CD4-positive, alpha-beta T cell treated with Interleukin-6 for 4 hours (primary cell): Measurements from ENCODE around the gene ATP10A.
A peak's percentile ranks its signal among the peaks of the same experiment; 100 is the strongest.

ENCODE experiments used
- DNase-seq: peaks from one replicate; pipeline ENCODE4 v3.0.0-alpha.2; 2020; ENCODE audit warnings: mixed read lengths

ATP10A gene, protein sequence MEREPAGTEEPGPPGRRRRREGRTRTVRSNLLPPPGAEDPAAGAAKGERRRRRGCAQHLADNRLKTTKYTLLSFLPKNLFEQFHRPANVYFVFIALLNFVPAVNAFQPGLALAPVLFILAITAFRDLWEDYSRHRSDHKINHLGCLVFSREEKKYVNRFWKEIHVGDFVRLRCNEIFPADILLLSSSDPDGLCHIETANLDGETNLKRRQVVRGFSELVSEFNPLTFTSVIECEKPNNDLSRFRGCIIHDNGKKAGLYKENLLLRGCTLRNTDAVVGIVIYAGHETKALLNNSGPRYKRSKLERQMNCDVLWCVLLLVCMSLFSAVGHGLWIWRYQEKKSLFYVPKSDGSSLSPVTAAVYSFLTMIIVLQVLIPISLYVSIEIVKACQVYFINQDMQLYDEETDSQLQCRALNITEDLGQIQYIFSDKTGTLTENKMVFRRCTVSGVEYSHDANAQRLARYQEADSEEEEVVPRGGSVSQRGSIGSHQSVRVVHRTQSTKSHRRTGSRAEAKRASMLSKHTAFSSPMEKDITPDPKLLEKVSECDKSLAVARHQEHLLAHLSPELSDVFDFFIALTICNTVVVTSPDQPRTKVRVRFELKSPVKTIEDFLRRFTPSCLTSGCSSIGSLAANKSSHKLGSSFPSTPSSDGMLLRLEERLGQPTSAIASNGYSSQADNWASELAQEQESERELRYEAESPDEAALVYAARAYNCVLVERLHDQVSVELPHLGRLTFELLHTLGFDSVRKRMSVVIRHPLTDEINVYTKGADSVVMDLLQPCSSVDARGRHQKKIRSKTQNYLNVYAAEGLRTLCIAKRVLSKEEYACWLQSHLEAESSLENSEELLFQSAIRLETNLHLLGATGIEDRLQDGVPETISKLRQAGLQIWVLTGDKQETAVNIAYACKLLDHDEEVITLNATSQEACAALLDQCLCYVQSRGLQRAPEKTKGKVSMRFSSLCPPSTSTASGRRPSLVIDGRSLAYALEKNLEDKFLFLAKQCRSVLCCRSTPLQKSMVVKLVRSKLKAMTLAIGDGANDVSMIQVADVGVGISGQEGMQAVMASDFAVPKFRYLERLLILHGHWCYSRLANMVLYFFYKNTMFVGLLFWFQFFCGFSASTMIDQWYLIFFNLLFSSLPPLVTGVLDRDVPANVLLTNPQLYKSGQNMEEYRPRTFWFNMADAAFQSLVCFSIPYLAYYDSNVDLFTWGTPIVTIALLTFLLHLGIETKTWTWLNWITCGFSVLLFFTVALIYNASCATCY (N-terminal part only)

DNA sequence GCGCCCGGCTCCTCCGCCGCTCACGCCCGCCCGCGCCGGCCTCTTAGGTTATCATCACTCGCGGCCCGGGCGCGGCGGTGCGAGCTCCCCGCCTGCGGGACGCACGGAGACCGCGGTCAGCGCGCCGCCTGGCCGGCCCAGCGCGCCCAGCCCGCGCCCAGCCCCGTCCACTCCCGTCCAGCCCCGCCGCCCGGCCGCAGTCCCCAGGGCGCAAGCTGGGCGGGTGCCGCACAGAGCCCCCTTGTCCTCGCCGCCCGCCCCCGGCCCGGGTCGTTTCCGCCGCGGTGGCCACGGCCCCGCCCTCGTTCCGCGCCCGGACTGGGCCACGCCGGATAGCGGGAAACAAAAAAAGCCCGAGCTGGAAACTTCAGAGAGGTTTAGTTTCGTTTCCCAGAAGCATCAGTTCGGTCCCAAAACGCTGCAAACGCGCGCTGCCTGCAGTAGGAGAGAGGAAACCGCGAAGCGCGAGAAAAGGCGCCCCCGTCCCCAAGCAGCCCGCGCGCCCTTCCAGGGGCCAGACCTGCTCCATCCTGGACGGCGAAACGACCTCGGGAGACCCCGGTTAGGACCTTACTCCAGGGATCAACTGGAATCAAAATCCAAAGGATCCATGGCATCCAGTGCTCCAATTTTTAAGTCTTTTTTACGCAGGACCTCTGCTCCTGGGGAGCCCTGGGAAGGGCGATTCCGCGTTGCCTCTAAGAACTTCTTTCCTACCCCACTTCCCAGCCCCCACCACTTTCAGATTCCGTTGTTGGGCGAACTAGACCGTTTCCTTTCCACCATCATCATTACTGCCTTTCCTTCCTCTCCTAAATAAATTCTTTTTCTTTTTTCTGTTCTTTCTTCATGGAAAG, at the start of gene ATP10A:
ATP10A (minus strand) TSS at position 217 of the 857 bp plus-strand sequence. CDS start 231 bp downstream, outside the sequence.
- DNase-seq = peak; percentile 66

DNA sequence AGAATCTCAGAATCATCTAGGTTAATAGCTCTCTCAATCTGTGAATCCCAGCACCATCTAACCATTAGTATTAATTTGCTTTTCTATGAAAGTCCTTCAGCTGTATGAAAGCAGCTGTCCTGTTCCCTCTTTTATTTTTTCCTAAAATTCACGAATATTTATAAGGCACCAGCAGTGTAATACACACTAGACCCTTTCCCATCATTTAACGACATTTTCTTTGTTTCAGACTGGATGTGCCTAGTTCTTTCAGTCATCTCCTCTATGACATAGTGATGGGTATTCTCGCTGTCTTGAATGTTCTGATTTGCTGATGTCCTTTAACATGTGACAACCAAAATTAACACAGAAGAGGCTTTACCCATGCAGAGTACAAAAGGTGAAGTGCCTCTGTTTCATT, 48.9 kb upstream of the ATP10A start:
- DNase-seq = no peak

DNA sequence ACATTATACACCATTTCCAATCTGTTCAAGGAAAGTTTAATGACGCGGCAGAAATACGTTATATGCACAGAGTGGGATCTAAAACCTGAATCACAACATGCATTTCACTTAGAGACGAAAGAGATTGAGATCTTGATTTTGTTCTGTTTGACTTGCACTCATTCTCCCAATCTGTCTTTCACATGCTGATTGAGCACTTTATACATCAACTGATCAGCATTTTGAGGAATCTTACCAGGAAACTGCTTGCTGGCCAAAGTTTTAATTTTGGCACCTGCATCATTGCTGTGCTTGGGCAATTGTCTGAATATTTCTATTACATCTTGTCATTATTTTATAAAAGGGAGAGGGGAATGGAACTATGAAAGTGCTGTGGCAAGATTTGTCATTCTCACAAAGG, 47.7 kb upstream of the ATP10A start:
- no peak for DNase-seq

DNA sequence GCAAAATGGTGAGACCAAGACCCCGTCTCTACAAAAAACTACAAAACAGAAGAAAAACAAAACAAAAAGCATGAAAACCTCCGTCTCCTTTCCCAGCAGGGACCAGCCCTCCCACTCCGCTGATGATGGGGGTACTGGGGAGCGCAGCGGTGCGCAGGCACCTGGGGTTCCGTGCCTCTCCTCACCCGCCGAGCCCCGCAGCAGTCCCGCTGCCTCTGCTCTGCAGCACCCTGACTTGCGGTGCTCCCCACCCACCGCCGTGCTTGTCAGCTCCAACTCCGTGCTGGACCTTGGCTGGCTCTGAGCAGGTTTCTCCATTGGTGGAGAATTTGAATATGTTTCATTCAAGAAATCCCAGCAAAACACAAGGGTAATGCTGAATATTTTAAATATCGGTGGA, 46.7 kb upstream of the ATP10A start:
- no peak for DNase-seq

DNA sequence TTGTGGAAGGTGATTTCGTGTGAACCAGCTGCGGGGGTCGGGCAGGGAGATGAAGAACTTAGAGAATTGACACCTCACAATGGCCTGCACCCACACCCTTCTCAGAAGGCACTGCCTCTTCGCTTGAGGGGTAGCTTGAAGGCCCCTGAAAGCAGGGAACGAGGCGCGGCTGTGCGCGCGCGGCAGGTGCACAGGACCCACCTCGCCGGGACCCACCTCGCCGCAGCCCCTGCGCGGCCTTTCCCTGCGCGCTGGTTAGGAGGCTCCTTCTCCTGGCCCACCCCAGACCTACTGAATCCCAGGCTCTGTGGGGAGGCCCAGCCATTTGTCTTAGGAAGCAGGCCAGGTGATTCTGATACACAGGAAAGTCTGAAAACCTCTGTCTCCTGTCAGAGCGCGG, 46.2 kb upstream of the ATP10A start:
- DNase-seq = no peak

DNA sequence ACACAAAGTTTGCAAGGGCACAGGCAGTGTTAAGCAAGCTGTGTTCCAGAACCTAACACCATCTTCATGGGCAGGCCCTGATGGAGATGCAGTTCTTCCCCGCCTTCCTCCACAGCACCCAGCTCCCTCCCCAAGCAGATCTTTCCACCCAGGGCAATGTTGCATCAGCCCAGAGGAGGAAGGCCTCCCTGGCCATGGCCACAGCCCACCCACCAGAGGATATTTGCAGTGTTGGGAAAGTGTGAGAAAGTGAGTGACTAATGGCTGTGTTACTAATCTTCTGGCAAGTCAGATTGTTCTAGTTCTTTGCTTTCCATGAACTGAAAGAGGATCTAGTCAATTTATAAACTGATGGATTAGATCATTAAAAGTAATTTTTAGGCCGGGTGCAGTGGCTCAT, 42.0 kb upstream of the ATP10A start:
- no peak for DNase-seq

DNA sequence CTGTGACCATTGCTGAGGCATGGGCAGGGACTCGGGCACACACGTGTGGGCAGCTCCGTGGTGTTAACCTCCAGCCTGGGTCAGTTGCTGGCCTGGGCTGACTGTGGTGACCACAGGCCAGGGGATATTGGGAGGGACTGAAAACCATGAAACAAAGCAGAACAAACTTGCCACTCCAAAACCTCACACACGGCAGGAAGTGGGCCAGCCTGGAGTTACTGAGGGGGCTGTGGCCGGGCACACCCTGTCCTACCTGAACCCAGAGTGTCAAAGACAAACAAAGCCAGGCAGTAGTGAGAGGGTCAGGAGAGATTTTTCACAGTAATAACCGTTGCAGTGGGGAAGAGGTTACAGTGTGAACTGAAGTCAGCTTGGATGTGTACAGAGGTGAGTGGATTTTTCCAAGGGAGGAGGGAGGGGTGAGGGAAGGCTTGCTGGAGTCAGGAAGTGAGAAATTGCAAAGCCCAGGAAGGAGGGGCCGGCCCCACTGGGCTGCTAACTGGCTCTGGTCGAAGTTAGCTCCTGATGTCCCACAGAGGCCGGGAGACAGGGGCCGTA, 40.0 kb upstream of the ATP10A start:
- DNase-seq = no peak

DNA sequence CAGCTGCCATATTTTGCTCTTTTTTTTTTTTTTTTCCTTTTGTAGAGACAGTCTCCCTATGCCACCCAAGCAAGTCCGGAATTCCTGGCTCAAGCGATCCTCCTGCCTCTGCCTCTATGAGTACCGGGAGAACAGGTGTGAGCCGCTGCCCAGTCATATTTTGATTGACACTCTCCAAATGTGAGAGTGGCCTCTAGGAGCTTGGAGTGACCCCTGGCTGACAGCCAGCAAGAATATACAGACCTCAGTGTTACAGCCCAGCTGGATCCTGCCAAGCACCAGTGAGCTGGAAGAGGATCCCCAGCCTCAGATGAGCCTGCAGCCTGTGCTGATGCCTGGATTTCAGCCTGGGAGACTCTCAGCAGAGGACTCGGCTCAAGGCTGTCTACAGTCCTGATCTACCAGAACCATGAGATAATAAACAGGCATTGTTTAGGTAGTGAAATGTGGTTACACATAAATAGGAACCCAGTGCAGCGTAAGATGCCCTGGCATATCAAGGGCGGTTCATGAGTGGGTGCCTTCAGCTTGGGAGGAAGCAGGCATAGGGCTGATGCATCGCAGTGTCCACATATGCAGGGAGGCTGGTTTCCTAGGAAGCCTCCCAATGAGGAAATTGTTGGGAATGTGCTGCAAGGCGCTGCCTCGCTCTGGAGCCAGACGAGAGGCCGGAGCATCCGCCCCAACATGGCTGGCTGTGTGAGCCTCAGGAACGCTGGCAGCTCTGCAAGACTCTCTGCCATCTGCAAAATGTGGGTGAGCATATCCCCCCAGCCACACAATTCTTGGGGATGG, 38.9 kb upstream of the ATP10A start:
- no peak for DNase-seq

DNA sequence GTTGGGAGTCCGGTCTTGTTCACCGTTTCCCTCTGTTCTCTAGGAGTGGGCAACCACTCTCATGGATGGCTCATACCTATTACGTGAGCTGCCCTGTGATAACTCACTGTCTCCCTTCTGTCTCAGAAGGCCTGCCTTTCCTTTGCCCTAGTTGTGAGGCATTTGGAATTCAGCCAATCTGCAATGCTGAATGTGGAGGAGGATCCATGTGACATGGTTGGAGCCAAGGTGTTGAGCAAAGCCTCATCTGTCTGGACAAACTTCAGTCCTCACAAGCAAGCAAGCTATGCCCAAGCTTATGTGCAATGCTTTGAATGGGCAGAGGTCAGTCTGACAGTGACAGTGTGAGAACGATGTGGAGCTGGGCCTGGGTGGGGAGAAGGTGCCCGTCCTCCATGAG, 37.8 kb upstream of the ATP10A start:
- no peak for DNase-seq

DNA sequence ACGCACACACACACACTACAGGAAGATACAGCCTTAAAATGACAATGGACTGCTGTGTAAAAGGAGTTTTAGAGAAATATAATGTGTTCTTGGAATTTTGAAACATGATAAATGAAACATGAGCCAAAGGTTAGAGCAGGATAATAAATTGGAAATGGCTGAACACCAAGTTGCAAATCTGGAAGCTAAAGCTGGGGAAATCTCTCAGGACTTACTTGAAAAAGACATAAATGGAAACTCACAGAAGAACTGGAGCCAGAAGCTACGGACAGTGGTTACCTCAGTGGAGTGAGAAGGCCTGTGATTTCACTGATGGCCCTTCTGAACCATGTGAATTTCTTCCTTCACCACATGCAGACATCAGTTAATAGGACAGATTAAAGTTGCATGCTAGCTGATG, 37.3 kb upstream of the ATP10A start:
- DNase-seq = no peak

DNA sequence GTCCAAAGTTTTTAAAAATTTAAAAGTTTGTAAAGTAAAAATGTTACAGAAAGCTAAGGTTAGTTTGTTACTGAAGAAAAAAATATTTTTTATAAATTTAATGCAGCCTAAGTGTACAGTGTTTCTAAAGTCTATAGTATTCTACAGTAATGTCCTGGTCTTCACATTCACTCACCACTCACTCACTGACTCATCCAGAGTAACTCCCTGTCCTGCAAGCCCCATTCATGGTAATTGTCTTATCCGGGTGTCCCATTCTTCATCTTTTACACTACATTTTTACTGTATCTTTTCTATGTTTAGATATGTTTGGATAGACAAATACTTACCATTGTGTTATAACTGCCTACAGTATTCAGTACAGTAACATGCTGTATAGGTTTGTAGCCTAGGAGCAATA, 36.7 kb upstream of the ATP10A start:
- no peak for DNase-seq

DNA sequence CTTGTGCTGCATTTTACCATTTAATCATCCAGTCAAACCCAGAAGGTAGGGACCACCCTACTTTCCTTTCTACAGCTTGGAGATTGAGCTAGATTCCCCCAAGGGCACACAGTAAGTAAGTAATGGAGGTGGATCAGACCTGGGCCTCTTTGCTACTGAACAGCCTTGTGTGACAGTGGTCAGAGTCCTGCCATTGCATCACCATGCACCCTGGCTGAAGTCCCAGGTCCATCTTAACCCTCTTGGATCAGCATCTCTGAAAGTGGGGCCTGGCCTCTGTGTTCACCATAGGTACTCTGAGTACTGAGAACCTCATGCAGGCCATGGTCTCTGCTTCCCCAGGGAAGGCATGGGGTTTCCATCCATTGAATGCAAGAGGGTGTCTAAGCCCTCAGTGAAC, 34.5 kb upstream of the ATP10A start:
- DNase-seq = no peak

DNA sequence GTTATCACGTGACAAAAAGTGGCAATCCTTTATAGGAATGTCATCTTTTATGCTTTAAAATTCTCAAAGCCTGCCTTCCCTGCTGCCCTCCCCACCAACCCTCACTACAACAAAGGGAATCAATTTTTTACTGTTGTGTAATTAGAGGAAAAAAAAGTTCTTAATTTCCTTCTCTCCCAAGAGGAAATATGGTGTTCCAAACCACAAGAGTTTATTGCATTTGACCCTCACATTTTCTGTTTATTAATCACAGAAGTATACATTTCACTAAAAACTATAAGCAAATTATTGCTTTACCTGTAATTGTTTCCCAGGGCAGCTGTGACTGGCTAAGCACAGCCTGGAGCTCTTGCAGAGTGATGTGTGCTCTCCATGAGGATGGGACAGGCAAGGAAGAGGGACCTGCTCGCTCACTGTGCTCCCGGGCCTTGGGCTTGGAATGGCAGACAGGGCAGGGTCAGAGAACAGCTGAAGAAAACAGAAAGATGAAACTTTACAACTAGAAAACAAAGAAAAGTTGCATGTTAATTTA, 31.3 kb upstream of the ATP10A start:
- DNase-seq = no peak

DNA sequence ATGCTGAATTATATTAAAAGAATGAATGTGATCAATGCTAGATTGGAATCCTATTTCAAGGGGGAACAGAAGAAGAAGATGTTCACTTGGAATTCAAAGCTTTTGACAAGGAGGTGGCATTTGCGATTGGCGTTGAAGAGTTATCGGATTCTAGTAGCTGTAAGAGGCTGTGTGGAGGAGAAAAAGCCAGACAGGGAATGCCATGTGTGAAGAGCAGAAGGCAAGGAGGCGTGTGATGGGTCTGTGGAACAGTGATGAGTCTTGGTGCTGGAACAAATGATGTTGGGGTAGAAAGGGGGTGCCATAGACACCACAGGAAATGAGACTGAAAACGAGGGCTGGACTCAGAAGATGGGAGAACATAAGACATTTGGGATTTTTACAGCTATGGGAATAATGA, 30.5 kb upstream of the ATP10A start:
- no peak for DNase-seq

DNA sequence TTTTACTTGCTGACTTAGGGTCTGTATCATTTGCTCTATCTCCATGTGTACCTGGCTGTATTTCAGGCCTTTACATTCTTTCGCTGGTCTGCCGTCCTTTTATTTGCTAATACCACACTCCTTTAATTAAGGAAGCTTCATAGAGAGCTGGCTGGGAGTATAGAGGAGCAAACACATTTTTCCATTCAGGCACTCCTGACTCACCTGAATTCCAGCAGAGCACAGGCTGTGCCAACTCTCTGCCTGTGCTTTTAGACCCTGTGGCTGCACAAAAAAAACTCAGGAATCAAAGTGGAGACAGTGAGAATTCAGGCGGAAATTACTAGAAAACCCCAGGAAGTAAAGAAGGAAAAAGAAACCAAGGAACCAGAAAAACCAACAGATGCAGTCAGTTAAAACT, 29.0 kb upstream of the ATP10A start:
- no peak for DNase-seq

DNA sequence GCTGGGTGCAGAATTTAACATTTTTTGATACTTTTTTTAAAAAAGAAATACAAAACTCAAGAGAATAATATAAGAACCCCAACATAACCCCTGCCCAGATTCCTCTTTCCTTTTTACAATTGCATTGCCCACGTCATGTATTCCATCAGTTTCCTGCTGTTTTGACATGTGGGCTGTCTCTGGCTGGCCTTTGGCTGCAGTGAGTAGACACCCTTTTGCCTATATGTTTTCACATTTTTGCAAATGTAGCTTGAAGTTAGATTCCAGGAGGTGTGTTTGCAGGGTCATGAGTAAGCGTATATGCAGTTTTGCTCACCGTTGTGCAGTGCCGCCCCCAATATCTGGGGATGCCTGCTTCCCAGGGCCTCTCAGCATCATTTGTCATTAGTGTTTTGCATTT, 28.0 kb upstream of the ATP10A start:
- no peak for DNase-seq

DNA sequence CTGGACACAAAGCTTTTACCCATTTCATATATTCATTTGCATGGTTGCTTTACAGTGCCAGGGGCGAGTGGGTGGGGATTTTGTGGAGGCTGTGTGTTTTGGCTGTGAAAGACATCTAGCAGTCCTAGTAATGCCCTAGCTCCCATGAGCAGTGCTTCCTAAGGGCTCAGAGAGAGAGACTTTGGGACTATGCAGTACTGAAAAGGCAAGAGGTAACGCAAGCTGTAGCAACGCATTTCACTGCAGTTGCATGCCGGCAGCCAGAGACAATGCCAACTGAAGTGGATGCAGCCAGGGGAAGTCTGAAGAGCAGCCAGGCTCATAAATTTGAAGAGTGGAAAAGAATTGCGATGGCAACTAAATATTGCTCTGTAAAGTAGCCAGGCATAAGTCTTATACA, 27.4 kb upstream of the ATP10A start:
- DNase-seq = no peak

DNA sequence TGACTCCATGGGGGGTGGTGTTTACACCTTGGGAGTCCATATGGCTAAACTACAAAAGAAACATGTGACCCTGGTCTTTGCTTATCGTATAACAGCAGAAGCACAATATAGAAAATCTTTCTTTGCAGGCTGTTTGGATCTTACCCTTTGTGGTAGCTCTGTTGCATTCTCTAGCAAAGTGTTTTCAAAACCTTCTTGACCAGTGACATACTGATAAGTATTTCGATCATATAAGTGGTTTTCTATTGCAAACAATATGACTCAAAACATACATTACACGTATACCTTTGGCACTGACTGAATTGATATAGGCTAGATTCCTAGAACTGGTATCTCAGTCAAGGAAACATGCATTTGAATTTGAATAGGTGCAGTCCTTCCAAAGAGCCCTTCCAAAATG, 24.7 kb upstream of the ATP10A start:
- DNase-seq = no peak

DNA sequence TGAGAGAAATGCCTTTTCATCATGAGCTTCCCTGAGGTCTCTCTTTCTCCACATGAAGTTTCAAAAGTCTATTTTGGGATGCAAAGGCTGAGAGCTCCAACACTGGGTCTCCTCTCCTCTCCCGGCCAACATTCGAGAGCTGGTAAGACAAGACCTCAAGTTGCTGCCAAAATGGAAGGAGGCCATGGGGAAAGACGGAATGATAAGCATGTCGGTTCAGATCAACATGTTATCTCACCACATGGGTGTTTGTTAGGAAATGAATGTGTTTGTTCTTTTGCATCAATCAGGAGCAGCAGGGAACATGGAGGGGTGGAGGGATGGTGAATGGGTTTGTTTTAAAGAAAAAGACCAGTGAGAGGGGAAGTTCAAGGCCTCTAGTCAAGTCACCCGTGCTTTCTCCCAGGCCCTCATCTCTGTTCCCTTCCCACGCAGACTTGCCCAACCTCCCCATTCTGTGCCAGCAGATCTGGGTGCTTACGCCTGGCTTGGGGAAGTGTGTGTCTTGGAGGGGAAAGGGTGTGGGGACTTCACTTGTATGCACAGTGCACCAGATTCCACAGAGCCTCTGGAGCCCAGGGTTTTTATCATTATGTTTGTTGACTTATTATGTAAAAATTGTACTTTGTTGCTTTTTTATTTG, 23.5 kb upstream of the ATP10A start:
- no peak for DNase-seq

DNA sequence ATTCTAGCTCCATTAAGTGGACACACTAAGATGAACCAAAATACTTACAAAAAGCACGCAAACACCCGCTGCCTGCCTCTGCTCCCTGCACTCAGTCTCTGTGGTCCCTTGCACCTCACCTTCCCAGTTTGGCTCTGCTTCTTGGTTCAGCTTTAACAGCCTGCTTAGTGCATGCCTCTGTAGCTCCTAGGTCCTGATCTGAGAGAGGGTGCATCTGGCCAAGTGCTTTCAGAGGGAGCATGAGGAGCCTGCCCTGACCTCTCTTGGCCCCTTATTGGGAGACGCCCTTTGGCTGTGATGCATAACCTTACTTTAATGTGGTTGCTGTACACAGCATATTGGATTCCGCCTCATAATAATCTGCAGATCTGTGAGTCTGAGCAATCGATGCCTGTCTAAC, 21.2 kb upstream of the ATP10A start:
- no peak for DNase-seq
